GM23338 (cell line): ENCODE measurements around the gene POU1F1. TPM values are rescaled to one million over a fixed set of nuclear protein-coding genes. Genes with fewer than 3 reads are reported as not detected.

ENCODE experiments used
- ATAC-seq: fragments of 200-7000 bp; cut with Tn5 transposase; 3 replicates; pipeline ENCODE4 v1.9.1; 2020
- DNase-seq: peaks from one replicate; pipeline ENCODE4 v3.0.0-alpha.2; 2015; ENCODE audit warnings: low spot score
- H2AFZ ChIP-seq: fragments of 200-600 bp; sonication (generic); 2 replicates; pipeline ENCODE4 v1.8.0; 2016; ENCODE audit warnings: antibody characterized with exemption, mild to moderate bottlenecking, moderate library complexity
- H3F3A ChIP-seq: fragments of 200-600 bp; sonication (generic); replicated peaks from 2 replicates; pipeline ENCODE4 v1.8.0; 2017; ENCODE audit warnings: antibody characterized with exemption, mixed run types, low read depth
- H3K27ac ChIP-seq: fragments of 200-600 bp; sonication (generic); 2 replicates; pipeline ENCODE4 v1.6.1; 2016; ENCODE audit warnings: low read depth
- H3K27me3 ChIP-seq: fragments of 200-600 bp; sonication (generic); 2 replicates; pipeline ENCODE4 v1.8.0; 2016; ENCODE audit warnings: mild to moderate bottlenecking, mixed run types, moderate library complexity; ENCODE audit not compliant: insufficient read depth
- H3K36me3 ChIP-seq: fragments of 200-600 bp; sonication (generic); 2 replicates; pipeline ENCODE4 v1.8.0; 2016; ENCODE audit warnings: mild to moderate bottlenecking; ENCODE audit not compliant: insufficient read depth
- H3K4me1 ChIP-seq: fragments of 200-600 bp; sonication (generic); 2 replicates; pipeline ENCODE4 v1.8.0; 2016; ENCODE audit warnings: mild to moderate bottlenecking, moderate library complexity; ENCODE audit not compliant: insufficient read depth
- H3K4me2 ChIP-seq: fragments of 200-600 bp; sonication (generic); 2 replicates; pipeline ENCODE4 v1.7.1; 2017; ENCODE audit warnings: mixed run types
- H3K4me3 ChIP-seq: fragments of 200-600 bp; sonication (generic); 2 replicates; pipeline ENCODE4 v1.6.1; 2016; ENCODE audit warnings: mixed run types
- H3K79me2 ChIP-seq: fragments of 200-600 bp; sonication (generic); replicated peaks from 2 replicates; pipeline ENCODE4 v1.8.0; 2017; ENCODE audit warnings: mild to moderate bottlenecking; ENCODE audit not compliant: insufficient read depth
- H3K9me2 ChIP-seq: fragments of 200-600 bp; sonication (generic); 2 replicates; pipeline ENCODE4 v1.8.0; 2017; ENCODE audit not compliant: insufficient read depth
- H4K20me1 ChIP-seq: fragments of 200-600 bp; sonication (generic); replicated peaks from 2 replicates; pipeline ENCODE4 v1.8.0; 2017; ENCODE audit warnings: mild to moderate bottlenecking; ENCODE audit not compliant: insufficient read depth
- H3K27ac Mint-ChIP-seq: 2 replicates; pipeline ENCODE4 v1.8.0; 2020; ENCODE audit warnings: inconsistent platforms, mild to moderate bottlenecking, moderate library complexity, mixed read lengths
- H3K27me3 Mint-ChIP-seq: 3 replicates; pipeline ENCODE4 v1.8.0; 2022; ENCODE audit warnings: low read depth, mild to moderate bottlenecking, moderate library complexity, mixed read lengths, inconsistent platforms; ENCODE audit not compliant: insufficient read depth, poor library complexity
- H3K36me3 Mint-ChIP-seq: 3 replicates; pipeline ENCODE4 v1.8.0; 2021; ENCODE audit warnings: low read depth, mild to moderate bottlenecking, inconsistent platforms, moderate library complexity, mixed read lengths
- H3K4me1 Mint-ChIP-seq: 3 replicates; pipeline ENCODE4 v1.8.0; 2020; ENCODE audit warnings: mild to moderate bottlenecking, inconsistent platforms, mixed read lengths
- H3K4me3 Mint-ChIP-seq: 3 replicates; pipeline ENCODE4 v1.8.0; 2021; ENCODE audit warnings: moderate library complexity, mild to moderate bottlenecking, inconsistent platforms, mixed read lengths
- H3K9me3 Mint-ChIP-seq: 3 replicates; pipeline ENCODE4 v1.8.0; 2020; ENCODE audit warnings: moderate library complexity, mild to moderate bottlenecking, inconsistent platforms, mixed read lengths
- CTCF ChIP-seq, 2 experiments: fragments of 200-600 bp in 1 of 2; sonication (generic) in 1 of 2; conservative IDR thresholded peaks; 2 replicates each; pipeline versions ENCODE4 v1.5.1 to v1.6.1; 2016 to 2017; ENCODE audit warnings: antibody characterized with exemption in 2 of 2, low read depth in 2 of 2, mild to moderate bottlenecking in 2 of 2, moderate library complexity in 1 of 2
- JUNB ChIP-seq: IDR thresholded peaks from one replicate; pipeline ENCODE4 v1.6.1; 2016; ENCODE audit warnings: antibody characterized with exemption; ENCODE audit not compliant: unreplicated experiment
- NANOG ChIP-seq: IDR thresholded peaks from 2 replicates; pipeline ENCODE4 v1.6.1; 2016; ENCODE audit warnings: antibody characterized with exemption, borderline replicate concordance
- POLR2AphosphoS5 ChIP-seq: IDR thresholded peaks from 2 replicates; pipeline ENCODE4 v1.6.1; 2016; ENCODE audit warnings: antibody characterized with exemption, low read depth
- ZNF114 ChIP-seq: fragments of 250-450 bp; sonication (Bioruptor Pico); IDR thresholded peaks from 2 replicates; pipeline ENCODE4 v1.5.0; 2020; ENCODE audit warnings: mild to moderate bottlenecking, moderate library complexity
- ZNF331 ChIP-seq: fragments of 250-450 bp; sonication (Bioruptor Pico); IDR thresholded peaks from 2 replicates; pipeline ENCODE4 v1.5.0; 2020; ENCODE audit warnings: low read depth, mild to moderate bottlenecking, moderate library complexity
- polyA plus RNA-seq: library from polyadenylated mRNA; unstranded; fragments of >200 nt; fragmentation: Nextera tagmentation; extraction: Ambion mirVana; gene quantifications from 2 replicates; pipeline ENCODE4 v1.2.1, GENCODE V29; 2016
- total RNA-seq: library from RNA; depleted of rRNA; stranded (reverse); fragments of >200 nt; shearing (Covaris generic); gene quantifications from 2 replicates; pipeline ENCODE4 v1.2.3, GENCODE V29; 2014
- TF ChIP-seq, protein P1 (sequence below): IDR thresholded peaks from one replicate; pipeline ENCODE4 v1.6.1; 2018; ENCODE audit warnings: antibody characterized with exemption; ENCODE audit not compliant: unreplicated experiment
- TF ChIP-seq, protein P2 (sequence below): fragments of 250-450 bp; sonication (Bioruptor Pico); IDR thresholded peaks from 2 replicates; pipeline ENCODE4 v1.5.0; 2020; ENCODE audit warnings: mild to moderate bottlenecking, moderate library complexity

The POU1F1 gene
- total and polyA plus RNA-seq, 2 experiments from 2014 or later = not detected

GRCh38 chr3:87272718-87273341 is 3.6 kb downstream of the POU1F1 start (continued):
- TF ChIP-seq, protein P1, sequence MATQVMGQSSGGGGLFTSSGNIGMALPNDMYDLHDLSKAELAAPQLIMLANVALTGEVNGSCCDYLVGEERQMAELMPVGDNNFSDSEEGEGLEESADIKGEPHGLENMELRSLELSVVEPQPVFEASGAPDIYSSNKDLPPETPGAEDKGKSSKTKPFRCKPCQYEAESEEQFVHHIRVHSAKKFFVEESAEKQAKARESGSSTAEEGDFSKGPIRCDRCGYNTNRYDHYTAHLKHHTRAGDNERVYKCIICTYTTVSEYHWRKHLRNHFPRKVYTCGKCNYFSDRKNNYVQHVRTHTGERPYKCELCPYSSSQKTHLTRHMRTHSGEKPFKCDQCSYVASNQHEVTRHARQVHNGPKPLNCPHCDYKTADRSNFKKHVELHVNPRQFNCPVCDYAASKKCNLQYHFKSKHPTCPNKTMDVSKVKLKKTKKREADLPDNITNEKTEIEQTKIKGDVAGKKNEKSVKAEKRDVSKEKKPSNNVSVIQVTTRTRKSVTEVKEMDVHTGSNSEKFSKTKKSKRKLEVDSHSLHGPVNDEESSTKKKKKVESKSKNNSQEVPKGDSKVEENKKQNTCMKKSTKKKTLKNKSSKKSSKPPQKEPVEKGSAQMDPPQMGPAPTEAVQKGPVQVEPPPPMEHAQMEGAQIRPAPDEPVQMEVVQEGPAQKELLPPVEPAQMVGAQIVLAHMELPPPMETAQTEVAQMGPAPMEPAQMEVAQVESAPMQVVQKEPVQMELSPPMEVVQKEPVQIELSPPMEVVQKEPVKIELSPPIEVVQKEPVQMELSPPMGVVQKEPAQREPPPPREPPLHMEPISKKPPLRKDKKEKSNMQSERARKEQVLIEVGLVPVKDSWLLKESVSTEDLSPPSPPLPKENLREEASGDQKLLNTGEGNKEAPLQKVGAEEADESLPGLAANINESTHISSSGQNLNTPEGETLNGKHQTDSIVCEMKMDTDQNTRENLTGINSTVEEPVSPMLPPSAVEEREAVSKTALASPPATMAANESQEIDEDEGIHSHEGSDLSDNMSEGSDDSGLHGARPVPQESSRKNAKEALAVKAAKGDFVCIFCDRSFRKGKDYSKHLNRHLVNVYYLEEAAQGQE = no peak
- TF ChIP-seq ZNF331 (CRISPR knock-in tag) = no peak

DNA sequence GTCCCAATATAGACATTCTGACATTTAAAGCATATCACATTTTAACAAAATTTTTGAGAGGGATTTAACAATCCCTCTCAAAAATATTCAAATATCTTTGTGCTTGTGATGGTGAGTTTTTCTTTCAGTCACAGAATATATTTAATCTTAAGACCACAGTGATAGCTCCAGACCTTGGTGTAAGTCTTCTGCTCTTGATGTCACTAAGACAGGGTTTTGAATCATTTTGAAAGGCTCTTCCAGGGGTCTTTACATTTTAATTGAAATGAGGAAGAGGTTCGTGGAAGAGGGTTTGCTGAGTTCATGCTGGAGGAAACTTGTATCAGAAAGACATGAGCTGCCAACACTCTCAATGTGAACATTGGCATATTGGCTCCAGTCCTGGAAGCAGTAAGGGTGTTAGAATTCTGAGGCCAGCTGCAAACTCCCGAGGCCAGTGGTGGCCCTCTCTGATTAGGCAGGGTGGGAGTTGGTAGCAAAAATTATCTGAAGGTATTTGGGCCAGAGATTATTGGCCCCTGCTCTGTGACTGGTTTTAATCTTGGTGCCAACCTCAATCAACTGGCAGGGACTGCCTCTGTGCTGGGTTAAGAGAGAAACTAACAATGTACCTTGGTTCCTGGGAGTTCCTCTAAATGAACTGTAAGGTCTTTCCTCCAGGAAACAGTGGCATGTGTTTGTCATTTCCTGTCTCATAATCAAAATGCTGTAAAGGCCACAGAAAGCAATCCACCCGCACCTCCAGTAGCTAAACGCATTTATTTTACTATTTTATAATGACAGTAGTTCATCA is 5.3 kb downstream of the POU1F1 start:
- H3K27me3 ChIP-seq = no peaks in the 10 kb centered on the region
- no peaks in the 10 kb centered on the region for H3F3A ChIP-seq
- DNase-seq (no peak), ATAC-seq (no peak)
- peaks cover 15% of the 10 kb centered on the region for H3K4me1 Mint-ChIP-seq
- no peak overlapping the region for H3K27ac Mint-ChIP-seq
- H4K20me1 ChIP-seq = no peaks in the 10 kb centered on the region
- H3K9me3 Mint-ChIP-seq = no peaks in the 10 kb centered on the region
- no peaks in the 10 kb centered on the region for H3K4me1 ChIP-seq
- H2AFZ ChIP-seq = peak overlapping the region; percentile 53; the same call in 1 of the 2 replicates
- H3K36me3 ChIP-seq = no peaks in the 10 kb centered on the region
- H3K79me2 ChIP-seq = no peaks in the 10 kb centered on the region
- H3K36me3 Mint-ChIP-seq = no peaks in the 10 kb centered on the region
- no peak overlapping the region for H3K27ac ChIP-seq
- no peak overlapping the region for H3K4me2 ChIP-seq
- no peak overlapping the region for H3K4me3 ChIP-seq
- H3K4me3 Mint-ChIP-seq = no peak overlapping the region
- H3K27me3 Mint-ChIP-seq = no peaks in the 10 kb centered on the region
- no peaks in the 10 kb centered on the region for H3K9me2 ChIP-seq
- TF ChIP-seq, protein P2, sequence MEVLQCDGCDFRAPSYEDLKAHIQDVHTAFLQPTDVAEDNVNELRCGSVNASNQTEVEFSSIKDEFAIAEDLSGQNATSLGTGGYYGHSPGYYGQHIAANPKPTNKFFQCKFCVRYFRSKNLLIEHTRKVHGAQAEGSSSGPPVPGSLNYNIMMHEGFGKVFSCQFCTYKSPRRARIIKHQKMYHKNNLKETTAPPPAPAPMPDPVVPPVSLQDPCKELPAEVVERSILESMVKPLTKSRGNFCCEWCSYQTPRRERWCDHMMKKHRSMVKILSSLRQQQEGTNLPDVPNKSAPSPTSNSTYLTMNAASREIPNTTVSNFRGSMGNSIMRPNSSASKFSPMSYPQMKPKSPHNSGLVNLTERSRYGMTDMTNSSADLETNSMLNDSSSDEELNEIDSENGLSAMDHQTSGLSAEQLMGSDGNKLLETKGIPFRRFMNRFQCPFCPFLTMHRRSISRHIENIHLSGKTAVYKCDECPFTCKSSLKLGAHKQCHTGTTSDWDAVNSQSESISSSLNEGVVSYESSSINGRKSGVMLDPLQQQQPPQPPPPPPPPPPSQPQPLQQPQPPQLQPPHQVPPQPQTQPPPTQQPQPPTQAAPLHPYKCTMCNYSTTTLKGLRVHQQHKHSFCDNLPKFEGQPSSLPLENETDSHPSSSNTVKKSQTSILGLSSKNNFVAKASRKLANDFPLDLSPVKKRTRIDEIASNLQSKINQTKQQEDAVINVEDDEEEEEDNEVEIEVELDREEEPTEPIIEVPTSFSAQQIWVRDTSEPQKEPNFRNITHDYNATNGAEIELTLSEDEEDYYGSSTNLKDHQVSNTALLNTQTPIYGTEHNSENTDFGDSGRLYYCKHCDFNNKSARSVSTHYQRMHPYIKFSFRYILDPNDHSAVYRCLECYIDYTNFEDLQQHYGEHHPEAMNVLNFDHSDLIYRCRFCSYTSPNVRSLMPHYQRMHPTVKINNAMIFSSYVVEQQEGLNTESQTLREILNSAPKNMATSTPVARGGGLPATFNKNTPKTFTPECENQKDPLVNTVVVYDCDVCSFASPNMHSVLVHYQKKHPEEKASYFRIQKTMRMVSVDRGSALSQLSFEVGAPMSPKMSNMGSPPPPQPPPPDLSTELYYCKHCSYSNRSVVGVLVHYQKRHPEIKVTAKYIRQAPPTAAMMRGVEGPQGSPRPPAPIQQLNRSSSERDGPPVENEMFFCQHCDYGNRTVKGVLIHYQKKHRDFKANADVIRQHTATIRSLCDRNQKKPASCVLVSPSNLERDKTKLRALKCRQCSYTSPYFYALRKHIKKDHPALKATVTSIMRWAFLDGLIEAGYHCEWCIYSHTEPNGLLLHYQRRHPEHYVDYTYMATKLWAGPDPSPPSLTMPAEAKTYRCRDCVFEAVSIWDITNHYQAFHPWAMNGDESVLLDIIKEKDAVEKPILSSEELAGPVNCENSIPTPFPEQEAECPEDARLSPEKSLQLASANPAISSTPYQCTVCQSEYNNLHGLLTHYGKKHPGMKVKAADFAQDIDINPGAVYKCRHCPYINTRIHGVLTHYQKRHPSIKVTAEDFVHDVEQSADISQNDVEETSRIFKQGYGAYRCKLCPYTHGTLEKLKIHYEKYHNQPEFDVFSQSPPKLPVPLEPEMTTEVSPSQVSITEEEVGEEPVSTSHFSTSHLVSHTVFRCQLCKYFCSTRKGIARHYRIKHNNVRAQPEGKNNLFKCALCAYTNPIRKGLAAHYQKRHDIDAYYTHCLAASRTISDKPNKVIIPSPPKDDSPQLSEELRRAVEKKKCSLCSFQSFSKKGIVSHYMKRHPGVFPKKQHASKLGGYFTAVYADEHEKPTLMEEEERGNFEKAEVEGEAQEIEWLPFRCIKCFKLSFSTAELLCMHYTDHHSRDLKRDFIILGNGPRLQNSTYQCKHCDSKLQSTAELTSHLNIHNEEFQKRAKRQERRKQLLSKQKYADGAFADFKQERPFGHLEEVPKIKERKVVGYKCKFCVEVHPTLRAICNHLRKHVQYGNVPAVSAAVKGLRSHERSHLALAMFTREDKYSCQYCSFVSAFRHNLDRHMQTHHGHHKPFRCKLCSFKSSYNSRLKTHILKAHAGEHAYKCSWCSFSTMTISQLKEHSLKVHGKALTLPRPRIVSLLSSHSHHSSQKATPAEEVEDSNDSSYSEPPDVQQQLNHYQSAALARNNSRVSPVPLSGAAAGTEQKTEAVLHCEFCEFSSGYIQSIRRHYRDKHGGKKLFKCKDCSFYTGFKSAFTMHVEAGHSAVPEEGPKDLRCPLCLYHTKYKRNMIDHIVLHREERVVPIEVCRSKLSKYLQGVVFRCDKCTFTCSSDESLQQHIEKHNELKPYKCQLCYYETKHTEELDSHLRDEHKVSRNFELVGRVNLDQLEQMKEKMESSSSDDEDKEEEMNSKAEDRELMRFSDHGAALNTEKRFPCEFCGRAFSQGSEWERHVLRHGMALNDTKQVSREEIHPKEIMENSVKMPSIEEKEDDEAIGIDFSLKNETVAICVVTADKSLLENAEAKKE (CRISPR knock-in tag) = no peak
- TF ChIP-seq CTCF (conservative IDR thresholded peaks at IDR 0.05; ENCODE audit: low read depth in 2 of 2) = no peak
- TF ChIP-seq, protein P1 = no peak
- no peak for TF ChIP-seq JUNB
- no peak for TF ChIP-seq ZNF114
- TF ChIP-seq POLR2AphosphoS5 = no peak
- no peak for TF ChIP-seq NANOG
